Parathyroid adenoma (tissue), 2 donors: Measurements from ENCODE around the gene CAMTA1.

Experiments
- H2AFZ ChIP-seq: fragments of 300-600 bp; sonication (generic); one replicate; pipeline ENCODE4 v1.7.0; 2017; ENCODE audit warnings: antibody characterized with exemption, mild to moderate bottlenecking
- H3K27ac ChIP-seq: fragments of 300-600 bp; sonication (generic); one replicate; pipeline ENCODE4 v1.7.0; 2017
- H3K27me3 ChIP-seq: fragments of 300-600 bp; sonication (generic); one replicate; pipeline ENCODE4 v1.7.0; 2017; ENCODE audit warnings: low read length; ENCODE audit not compliant: control insufficient read depth, insufficient read depth
- H3K36me3 ChIP-seq: fragments of 300-600 bp; sonication (generic); one replicate; pipeline ENCODE4 v1.7.0; 2017; ENCODE audit warnings: low read length; ENCODE audit not compliant: control insufficient read depth, insufficient read depth
- H3K4me1 ChIP-seq: fragments of 300-600 bp; sonication (generic); one replicate; pipeline ENCODE4 v1.7.0; 2017; ENCODE audit warnings: control low read depth
- H3K4me2 ChIP-seq: fragments of 300-600 bp; sonication (generic); one replicate; pipeline ENCODE4 v1.7.0; 2017; ENCODE audit warnings: low read length
- H3K4me3 ChIP-seq: fragments of 300-600 bp; sonication (generic); one replicate; pipeline ENCODE4 v1.7.0; 2017; ENCODE audit warnings: low read depth, low read length
- H3K79me2 ChIP-seq: fragments of 300-600 bp; sonication (generic); one replicate; pipeline ENCODE4 v1.7.0; 2017; ENCODE audit warnings: control low read depth
- H3K9ac ChIP-seq: fragments of 300-600 bp; sonication (generic); one replicate; pipeline ENCODE4 v1.7.0; 2017; ENCODE audit warnings: mild to moderate bottlenecking
- H3K9me3 ChIP-seq: fragments of 300-600 bp; sonication (generic); one replicate; pipeline ENCODE4 v1.7.0; 2017; ENCODE audit warnings: low read length; ENCODE audit not compliant: control insufficient read depth
- TF ChIP-seq, protein P1 (sequence below): fragments of 300-600 bp; sonication (generic); IDR thresholded peaks from one replicate; pipeline ENCODE4 v1.7.0; 2017; ENCODE audit warnings: antibody characterized with exemption, mild to moderate bottlenecking
- donor health status: primary hyperparathyroidism.

Gene CAMTA1

DNA sequence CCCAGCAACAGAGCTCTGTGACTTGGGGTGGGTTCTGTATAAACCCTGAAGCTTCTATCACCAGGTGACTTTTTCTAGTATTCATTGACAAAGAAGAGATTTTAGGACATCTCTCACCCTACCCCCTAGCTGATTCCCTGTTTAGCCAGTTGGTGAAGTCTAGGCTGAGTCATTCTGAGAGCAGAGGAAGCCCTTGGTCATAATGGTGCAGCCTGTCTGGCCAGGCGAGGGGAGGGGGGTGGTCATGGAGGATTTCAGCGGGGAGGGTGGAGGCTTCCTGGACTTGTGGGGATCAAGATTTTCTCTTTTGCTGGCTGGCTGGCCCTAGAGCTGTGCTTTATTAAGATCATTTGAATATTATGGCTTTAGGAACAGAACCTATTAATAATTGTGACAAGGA is 262.6 kb downstream of the CAMTA1 start:
- Histone ChIP-seq H3K36me3 (no peaks in the 10 kb centered on the region), H3K9ac (no peak overlapping the region), H3K79me2 (no peaks in the 10 kb centered on the region), H3K4me2 (no peak overlapping the region), H3K27ac (no peak overlapping the region), H3K27me3 (no peaks in the 10 kb centered on the region), H3K9me3 (no peaks in the 10 kb centered on the region), H3K4me1 (peaks cover 7% of the 10 kb centered on the region), H2AFZ (no peak overlapping the region), H3K4me3 (no peak overlapping the region)
- TF ChIP-seq, protein P1, sequence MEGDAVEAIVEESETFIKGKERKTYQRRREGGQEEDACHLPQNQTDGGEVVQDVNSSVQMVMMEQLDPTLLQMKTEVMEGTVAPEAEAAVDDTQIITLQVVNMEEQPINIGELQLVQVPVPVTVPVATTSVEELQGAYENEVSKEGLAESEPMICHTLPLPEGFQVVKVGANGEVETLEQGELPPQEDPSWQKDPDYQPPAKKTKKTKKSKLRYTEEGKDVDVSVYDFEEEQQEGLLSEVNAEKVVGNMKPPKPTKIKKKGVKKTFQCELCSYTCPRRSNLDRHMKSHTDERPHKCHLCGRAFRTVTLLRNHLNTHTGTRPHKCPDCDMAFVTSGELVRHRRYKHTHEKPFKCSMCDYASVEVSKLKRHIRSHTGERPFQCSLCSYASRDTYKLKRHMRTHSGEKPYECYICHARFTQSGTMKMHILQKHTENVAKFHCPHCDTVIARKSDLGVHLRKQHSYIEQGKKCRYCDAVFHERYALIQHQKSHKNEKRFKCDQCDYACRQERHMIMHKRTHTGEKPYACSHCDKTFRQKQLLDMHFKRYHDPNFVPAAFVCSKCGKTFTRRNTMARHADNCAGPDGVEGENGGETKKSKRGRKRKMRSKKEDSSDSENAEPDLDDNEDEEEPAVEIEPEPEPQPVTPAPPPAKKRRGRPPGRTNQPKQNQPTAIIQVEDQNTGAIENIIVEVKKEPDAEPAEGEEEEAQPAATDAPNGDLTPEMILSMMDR: no peak

DNA sequence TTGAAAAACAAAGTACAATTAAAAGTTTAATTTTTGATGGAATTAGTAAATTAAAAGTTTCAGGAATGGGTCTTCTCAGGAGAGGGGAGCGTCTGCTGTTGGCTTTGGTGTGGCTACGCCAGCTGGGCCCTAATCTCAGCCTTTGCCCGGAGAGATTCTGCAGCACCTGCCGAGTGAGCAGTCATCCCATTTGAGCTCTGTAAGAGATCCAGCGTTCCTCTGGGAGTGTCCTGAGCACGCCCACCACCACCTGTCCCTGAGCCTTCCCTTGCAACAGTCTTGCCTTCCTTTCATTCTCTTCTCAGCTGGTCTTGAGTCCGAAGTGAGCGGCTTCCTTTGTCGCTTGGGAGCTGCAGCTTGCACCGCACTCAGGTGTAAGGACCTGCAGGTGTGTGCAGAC is 263.1 kb downstream of the CAMTA1 start:
- Histone ChIP-seq H3K27ac (no peak overlapping the region), H3K4me1 (peaks cover 4% of the 10 kb centered on the region), H3K4me3 (no peak overlapping the region), H3K79me2 (no peaks in the 10 kb centered on the region), H3K9ac (no peak overlapping the region), H2AFZ (no peak overlapping the region), H3K36me3 (no peaks in the 10 kb centered on the region), H3K27me3 (no peaks in the 10 kb centered on the region), H3K4me2 (no peak overlapping the region), H3K9me3 (no peaks in the 10 kb centered on the region)
- TF ChIP-seq, protein P1: no peak

DNA sequence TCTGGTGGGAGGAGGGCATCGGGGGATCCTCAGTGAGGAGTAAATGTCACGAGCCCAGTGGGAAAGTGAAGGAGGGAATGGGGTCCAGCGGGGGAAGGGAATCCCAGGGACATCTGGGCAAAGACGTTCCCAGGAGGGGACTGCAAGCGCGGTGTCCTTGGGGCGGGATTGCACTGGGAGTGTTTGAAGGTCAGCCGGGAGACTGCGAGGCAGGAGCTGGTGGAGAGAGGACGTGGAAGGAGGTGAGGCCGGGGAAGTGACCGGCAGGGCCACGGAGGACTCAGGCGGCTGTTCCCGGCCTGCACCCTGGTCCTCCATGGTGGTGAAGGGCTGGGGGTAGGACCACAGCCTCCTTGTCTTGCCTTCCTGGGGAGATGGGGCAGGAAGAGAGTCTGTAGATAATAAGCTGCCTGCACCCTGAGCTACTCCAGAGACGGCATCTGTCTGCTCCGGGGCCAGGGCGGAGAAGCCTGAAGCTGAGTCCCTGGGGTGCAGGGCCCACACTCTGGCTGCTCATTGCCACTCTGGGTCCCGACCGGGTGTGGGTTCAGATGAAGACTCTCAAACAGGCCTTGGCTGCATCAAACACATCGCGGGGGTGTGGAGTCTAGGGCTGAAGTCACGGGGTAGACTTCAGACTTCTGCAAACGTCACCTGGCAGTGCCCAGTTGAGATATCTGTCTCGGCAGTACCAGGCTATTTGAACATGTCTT is 264.8 kb downstream of the CAMTA1 start:
- Histone ChIP-seq H3K9me3 (no peaks in the 10 kb centered on the region), H3K4me2 (no peak overlapping the region), H3K27me3 (no peaks in the 10 kb centered on the region), H3K79me2 (no peaks in the 10 kb centered on the region), H3K27ac (no peak overlapping the region), H3K4me3 (no peak overlapping the region), H3K36me3 (no peaks in the 10 kb centered on the region), H3K9ac (no peak overlapping the region), H3K4me1 (peaks cover 4% of the 10 kb centered on the region), H2AFZ (no peak overlapping the region)
- TF ChIP-seq, protein P1: no peak

DNA sequence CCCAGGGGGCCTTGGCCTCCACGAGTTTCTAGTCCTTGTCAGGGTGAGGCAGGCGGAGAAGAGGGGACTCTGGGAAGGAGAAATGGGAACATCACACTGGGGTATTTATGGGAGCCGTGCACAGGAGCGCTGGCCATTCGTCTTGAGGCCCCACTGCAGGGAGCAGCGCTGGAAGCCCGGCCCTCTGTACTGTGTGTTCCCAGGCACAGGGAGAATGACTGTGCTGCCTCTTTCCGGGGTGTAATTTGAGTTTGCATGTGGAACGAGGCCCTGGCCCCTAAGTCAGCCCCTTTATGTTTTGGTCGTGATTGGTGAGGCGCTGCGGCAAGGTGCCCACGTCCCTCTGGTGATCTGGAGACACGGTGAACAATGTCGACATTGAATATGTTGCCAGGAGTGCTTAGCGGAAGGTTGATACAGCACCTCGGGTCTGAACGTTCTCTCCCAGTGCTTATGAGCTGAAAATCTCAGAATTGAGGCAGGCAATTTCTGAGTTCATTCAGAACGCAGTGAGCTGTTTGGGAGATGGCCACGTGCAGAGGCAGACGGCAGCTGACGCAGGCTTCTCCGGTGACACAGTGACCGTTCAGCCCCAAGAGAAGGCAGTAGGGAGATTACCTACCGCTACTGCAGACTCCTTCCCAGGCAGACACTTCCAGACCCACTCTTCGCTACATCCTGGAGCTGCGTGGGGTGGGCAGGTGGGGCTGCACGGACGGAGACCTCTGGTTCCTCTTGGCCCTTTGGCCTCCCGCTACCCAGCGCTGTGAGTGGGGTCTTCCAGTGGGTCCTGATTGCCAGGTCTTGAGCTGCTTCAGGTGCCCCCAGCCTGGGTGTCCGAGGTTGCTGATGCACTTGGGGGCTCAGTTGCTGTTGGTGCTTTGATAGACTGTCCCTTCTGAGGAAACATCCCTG is 265.8 kb downstream of the CAMTA1 start:
- Histone ChIP-seq H3K4me1 (peaks cover 4% of the 10 kb centered on the region), H3K9ac (no peak overlapping the region), H3K27ac (no peak overlapping the region), H2AFZ (no peak overlapping the region), H3K4me2 (no peak overlapping the region), H3K4me3 (no peak overlapping the region), H3K27me3 (no peaks in the 10 kb centered on the region), H3K36me3 (no peaks in the 10 kb centered on the region), H3K9me3 (no peaks in the 10 kb centered on the region), H3K79me2 (no peaks in the 10 kb centered on the region)
- TF ChIP-seq, protein P1: no peak
